Tongue (tissue), 2 donors: ENCODE data around the gene HIP1R. TPM values are rescaled to one million over a fixed set of nuclear protein-coding genes. Genes with fewer than 3 reads are reported as not detected.
A peak's percentile ranks its signal among the peaks of the same experiment; 100 is the strongest.
"Not testable (repeated sequence)": the region's sequence is repeated elsewhere in the genome, so short reads cannot be mapped to it uniquely, and the experiment has no call there.

Experiments used
- DNase-seq: peaks from one replicate; pipeline ENCODE4 v3.0.0-alpha.2; 2015
- total RNA-seq: library from RNA; depleted of rRNA; stranded (reverse); fragments of >200 nt; gene quantifications from one replicate; pipeline ENCODE4 v1.2.3, GENCODE V29; 2014

HIP1R gene
- total RNA-seq, 1 donor from 2014 or later: 14.1 TPM

GRCh38 chr12:122875590-122876220, 40.4 kb downstream of the HIP1R start:
- DNase-seq: peak; percentile 58

GRCh38 chr12:122876281-122876680, 41.0 kb downstream of the HIP1R start:
- not testable (repeated sequence) for DNase-seq

GRCh38 chr12:122876731-122877130, 41.5 kb downstream of the HIP1R start:
- DNase-seq: no peak

- DNase-seq: no peak
These were observed 43.7 kb downstream of the HIP1R start for GRCh38 chr12:122878780-122879612.

GRCh38 chr12:122880155-122880667, 45.0 kb downstream of the HIP1R start:
- peak; percentile 59 for DNase-seq

- peak; percentile 74 for DNase-seq
These were observed 45.4 kb downstream of the HIP1R start for GRCh38 chr12:122880668-122881067.

- no peak for DNase-seq
These were observed 47.8 kb downstream of the HIP1R start for GRCh38 chr12:122882908-122883558.

GRCh38 chr12:122884091-122884826, 49.0 kb downstream of the HIP1R start:
- DNase-seq: no peak

- no peak for DNase-seq
These were observed 49.6 kb downstream of the HIP1R start for GRCh38 chr12:122884860-122885259.

- no peak for DNase-seq
These were observed 50.9 kb downstream of the HIP1R start for GRCh38 chr12:122886161-122886560.

- peak; percentile 63 for DNase-seq
These were observed 51.9 kb downstream of the HIP1R start for GRCh38 chr12:122886851-122887818.

- DNase-seq: no peak
These were observed 52.6 kb downstream of the HIP1R start for GRCh38 chr12:122887819-122888212.

GRCh38 chr12:122888232-122888752, 53.0 kb downstream of the HIP1R start:
- peak; percentile 74 for DNase-seq

GRCh38 chr12:122889761-122890520, 54.7 kb downstream of the HIP1R start:
- DNase-seq: no peak

GRCh38 chr12:122891661-122892525, 56.6 kb downstream of the HIP1R start:
- DNase-seq: peak; percentile 87

GRCh38 chr12:122892724-122893123, 57.5 kb downstream of the HIP1R start:
- DNase-seq: not testable (repeated sequence)

GRCh38 chr12:122893208-122894153, 58.2 kb downstream of the HIP1R start:
- DNase-seq: no peak
